ENCODE data around the gene ZFYVE28.
A peak's percentile ranks its signal among the peaks of the same experiment; 100 is the strongest.
"Not testable (repeated sequence)": the region's sequence is repeated elsewhere in the genome, so short reads cannot be mapped to it uniquely, and the experiment has no call there.

ZFYVE28 gene

DNA sequence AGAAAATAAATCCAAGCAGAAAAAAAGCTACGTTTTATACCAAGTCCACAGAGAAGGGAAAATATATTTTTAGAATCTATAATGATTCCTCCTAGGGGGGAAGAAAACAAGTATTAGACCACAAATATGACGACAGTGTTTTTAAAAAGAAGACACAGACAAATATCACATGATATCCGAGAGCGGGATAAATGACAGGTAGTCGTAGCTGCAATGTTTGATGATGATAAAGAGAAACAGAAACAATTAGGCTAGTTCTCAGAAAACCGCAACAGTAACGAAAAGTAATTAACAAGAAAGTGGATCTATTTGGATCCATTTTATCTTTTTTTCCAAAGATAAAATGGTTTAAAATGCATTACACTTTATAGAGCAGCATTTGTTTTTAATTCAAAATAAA lies 177.4 kb downstream of the ZFYVE28 start:
- no peak for DNase-seq

DNA sequence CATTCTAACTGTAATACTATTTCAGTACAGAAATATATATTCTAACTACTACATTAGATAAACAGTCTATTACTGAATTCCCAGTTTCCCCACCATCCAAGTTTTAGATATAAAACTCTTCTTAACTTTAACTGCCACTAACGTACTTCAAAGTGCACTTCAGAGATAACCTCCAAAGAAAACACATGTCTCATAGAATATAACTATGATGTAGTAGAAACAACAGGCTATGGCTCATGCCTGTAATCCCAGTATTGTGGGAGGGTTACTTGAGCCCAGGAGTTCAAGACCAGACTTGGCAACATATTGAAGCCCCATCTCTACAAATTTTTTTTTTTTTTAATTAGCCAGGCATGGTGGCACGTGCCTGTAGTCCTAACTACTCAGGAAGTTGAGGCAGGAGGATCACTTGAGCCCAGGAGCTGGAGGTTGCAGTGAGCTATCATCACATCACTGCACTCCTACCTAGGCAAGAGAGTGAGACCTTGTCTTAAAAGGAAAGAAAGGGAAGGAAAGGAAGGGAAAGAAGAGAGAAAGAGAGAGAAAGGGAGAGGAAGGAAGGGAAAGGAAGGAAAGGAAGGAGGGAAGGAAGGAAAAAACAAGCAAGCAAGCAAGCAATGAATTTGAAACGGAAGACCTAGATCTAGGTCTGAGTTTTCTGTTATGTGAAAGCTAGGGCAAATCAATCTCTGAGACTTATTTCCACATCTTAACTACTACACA lies 181.3 kb downstream of the ZFYVE28 start:
- DNase-seq = no peak

DNA sequence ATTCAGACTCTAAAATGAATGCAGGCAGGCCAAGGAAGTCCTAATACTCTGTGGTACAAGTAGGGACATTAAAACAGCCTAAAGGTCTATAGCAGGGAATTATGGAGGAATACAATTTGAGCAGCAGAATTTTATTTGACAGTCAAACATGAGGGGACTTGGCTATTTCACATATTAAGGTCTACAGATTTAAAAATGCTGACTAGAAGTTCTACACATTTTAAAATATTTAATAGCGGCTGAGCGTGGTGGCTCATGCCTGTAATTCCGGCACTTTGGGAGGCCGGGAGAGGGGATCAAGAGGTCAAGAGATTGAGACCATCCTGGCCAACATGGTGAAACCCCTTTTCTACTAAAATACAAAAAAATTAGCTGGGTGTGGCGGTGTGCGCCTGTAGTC lies 187.4 kb downstream of the ZFYVE28 start:
- DNase-seq = no peak

DNA sequence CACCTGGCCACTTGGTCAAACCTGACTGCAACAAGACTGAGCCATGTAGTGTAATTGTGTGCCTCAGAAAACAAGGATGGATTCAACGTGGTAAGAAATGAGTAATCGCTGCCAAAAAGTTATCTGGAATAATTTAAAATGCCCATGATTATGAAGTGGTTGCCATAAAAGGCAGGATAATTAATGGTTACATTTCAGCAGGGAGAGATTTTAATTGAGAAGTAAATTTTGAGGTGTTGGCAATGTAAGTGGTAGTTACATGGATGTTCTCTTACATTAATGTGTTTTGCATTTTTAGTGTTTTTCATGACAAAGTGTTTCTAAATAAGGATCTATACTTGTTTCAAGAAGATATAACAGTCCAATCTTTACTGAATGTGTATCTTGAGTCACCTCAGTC lies 192.2 kb downstream of the ZFYVE28 start:
- no peak for DNase-seq

- no peak for DNase-seq
These were observed 195.6 kb downstream of the ZFYVE28 start for GRCh38 chr4:2222838-2223237.

GRCh38 chr4:2221378-2221777 lies 197.1 kb downstream of the ZFYVE28 start:
- DNase-seq = not testable (repeated sequence)

DNA sequence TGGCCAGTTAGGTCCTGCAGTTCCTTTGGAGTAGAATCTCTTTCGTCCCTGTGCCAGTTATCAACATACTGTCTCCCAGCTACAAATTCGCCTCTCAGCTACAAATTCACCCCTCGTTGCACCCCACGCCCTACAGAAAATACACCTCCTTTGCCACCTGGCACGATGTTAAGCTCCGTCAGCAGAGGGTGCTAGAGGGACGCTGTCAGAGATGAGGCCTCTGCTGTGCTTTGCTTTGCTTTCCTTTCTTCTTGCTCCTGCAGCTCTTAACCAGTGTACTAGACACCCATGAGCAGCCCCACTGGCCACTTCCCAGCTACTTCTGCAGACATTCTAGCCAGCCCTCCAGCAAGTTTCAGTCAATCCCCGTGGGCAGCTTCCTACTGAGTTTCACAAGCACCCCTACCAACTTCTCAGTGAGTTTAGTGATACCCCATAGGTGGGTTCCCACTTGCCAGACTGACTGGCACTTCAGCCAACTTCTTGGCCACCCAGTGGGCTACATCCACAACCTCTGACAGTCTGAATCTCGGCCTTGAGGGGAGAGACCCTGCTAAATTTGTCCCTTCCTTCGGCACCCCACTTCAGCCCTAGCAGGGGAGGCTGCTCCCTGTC lies 198.3 kb downstream of the ZFYVE28 start:
- peak; percentile 62 for DNase-seq
